A673 (cell line): ENCODE measurements around the gene NADK2. TPM values are rescaled to one million over a fixed set of nuclear protein-coding genes. Genes with fewer than 3 reads are reported as not detected.

ENCODE experiments used
- BruUV-seq: library from RNA; stranded (reverse); fragments of 400-500 nt; replicated peaks from 2 replicates; lab custom pipeline; 2021; lab: Mats Ljungman, UMichigan
- CTCF ChIA-PET: fragments of 300-600 bp; sonication (Branson Sonifier 250); formaldehyde crosslinking; loops from one replicate; lab custom pipeline; 2022; ENCODE audit warnings: antibody characterized with exemption; lab: Charles Lee
- POLR2A ChIA-PET: fragments of 300-600 bp; sonication (Branson Sonifier 250); formaldehyde crosslinking; loops from one replicate; lab custom pipeline; 2022; ENCODE audit warnings: antibody characterized with exemption; ENCODE audit not compliant: low non-redundant PET; lab: Charles Lee
- DNase-seq: peaks from one replicate; pipeline ENCODE4 v3.0.0-alpha.2; 2015; ENCODE audit warnings: low spot score
- H3K27ac ChIP-seq: fragments of 200-600 bp; sonication (generic); 2 replicates; pipeline ENCODE4 v1.5.1; 2016; ENCODE audit warnings: mixed run types, low read depth, mild to moderate bottlenecking, mixed read lengths, antibody characterized with exemption, low read length; ENCODE audit not compliant: poor library complexity, severe bottlenecking
- H3K27me3 ChIP-seq: fragments of 200-600 bp; sonication (generic); replicated peaks from 2 replicates; pipeline ENCODE4 v1.6.1; 2017; ENCODE audit warnings: mixed run types, low read depth, mild to moderate bottlenecking, mixed read lengths, antibody characterized with exemption, low read length; ENCODE audit not compliant: insufficient read depth, poor library complexity
- H3K36me3 ChIP-seq: fragments of 200-600 bp; sonication (generic); 2 replicates; pipeline ENCODE4 v1.6.1; 2016; ENCODE audit warnings: mixed run types, mild to moderate bottlenecking, mixed read lengths, antibody characterized with exemption, low read length; ENCODE audit not compliant: insufficient read depth, poor library complexity, severe bottlenecking
- H3K4me1 ChIP-seq: fragments of 200-600 bp; sonication (generic); 2 replicates; pipeline ENCODE4 v1.6.1; 2017; ENCODE audit warnings: mixed run types, mild to moderate bottlenecking, mixed read lengths, antibody characterized with exemption, low read length; ENCODE audit not compliant: insufficient read depth, poor library complexity, severe bottlenecking
- H3K4me3 ChIP-seq: fragments of 200-600 bp; sonication (generic); 2 replicates; pipeline ENCODE4 v1.5.1; 2016; ENCODE audit warnings: low read depth, mixed run types, mild to moderate bottlenecking, mixed read lengths, low read length; ENCODE audit not compliant: poor library complexity, severe bottlenecking
- H3K9me3 ChIP-seq: fragments of 200-600 bp; sonication (generic); 2 replicates; pipeline ENCODE4 v1.6.1; 2016; ENCODE audit warnings: mixed run types, low read depth, mild to moderate bottlenecking, mixed read lengths, antibody characterized with exemption, low read length; ENCODE audit not compliant: poor library complexity, severe bottlenecking
- EZH2 ChIP-seq: fragments of 200-600 bp; sonication (generic); IDR thresholded peaks from 2 replicates; pipeline ENCODE4 v1.6.1; 2017; ENCODE audit warnings: borderline replicate concordance, low read depth, mild to moderate bottlenecking, mixed read lengths, antibody characterized with exemption, low read length; ENCODE audit not compliant: poor library complexity, severe bottlenecking
- intact Hi-C: fragments of 100-400 bp; cut with micrococcal nuclease; formaldehyde crosslinking; loops from one replicate; pipeline ENCODE4 v1.10.0; 2022; ENCODE audit not compliant: unreplicated experiment
- total RNA-seq: library from RNA; stranded (reverse); gene quantifications from 2 replicates; pipeline ENCODE4 v1.2.3, GENCODE V29; 2021
- TF ChIP-seq, protein P1 (sequence below): fragments of 300-800, 200-600 bp; sonication (generic); conservative IDR thresholded peaks from 2 replicates; pipeline ENCODE4 v1.5.1; 2017; ENCODE audit warnings: low read depth, mild to moderate bottlenecking, antibody characterized with exemption, low read length, moderate library complexity, mixed read lengths

Gene NADK2
- total RNA-seq, 1 experiment from 2014 or later = 31.6 TPM

DNA sequence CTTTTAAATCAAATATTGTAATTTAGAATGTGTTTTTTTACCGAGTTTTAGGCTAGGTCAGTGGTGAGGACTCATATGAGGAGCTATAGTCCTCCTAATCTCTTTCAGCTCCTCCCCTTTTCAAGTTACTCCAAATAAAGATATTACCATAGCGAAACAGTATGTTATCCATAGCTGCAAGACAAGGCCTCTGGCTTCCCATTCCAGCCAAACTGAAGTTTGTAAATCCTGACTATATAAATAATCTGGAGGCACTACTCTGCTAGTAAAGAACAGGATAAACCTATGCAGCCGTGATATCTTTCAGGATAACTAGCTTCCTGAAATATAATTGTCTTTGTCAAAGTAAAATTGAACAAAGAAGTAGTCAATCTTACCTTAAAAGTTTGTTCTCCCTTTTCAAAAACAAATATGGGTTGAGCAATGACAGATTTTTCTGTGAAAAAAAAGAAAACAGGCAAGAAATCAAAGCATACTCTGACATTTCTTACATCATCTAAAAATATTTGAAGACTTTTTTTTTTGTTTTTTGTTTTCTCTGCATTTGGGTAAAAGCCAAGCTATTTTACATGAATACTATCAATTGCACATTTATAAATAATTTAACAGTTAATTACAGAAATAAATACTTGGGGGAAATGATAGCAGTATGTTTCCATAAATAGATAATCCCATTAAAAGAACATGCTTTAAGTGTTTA lies 29.3 kb upstream of the NADK2 start:
- Histone ChIP-seq H3K27me3 (no peaks in the 10 kb centered on the region), H3K9me3 (no peaks in the 10 kb centered on the region), H3K4me3 (no peak overlapping the region), H3K4me1 (peaks cover 24% of the 10 kb centered on the region), H3K36me3 (no peaks in the 10 kb centered on the region), H3K27ac (no peak overlapping the region)
- intact Hi-C loops = no loop called here
- ChIA-PET POLR2A (no interaction called here), CTCF (no interaction called here)
- DNase-seq = no peak
- no peak for TF ChIP-seq EZH2
- TF ChIP-seq, protein P1, sequence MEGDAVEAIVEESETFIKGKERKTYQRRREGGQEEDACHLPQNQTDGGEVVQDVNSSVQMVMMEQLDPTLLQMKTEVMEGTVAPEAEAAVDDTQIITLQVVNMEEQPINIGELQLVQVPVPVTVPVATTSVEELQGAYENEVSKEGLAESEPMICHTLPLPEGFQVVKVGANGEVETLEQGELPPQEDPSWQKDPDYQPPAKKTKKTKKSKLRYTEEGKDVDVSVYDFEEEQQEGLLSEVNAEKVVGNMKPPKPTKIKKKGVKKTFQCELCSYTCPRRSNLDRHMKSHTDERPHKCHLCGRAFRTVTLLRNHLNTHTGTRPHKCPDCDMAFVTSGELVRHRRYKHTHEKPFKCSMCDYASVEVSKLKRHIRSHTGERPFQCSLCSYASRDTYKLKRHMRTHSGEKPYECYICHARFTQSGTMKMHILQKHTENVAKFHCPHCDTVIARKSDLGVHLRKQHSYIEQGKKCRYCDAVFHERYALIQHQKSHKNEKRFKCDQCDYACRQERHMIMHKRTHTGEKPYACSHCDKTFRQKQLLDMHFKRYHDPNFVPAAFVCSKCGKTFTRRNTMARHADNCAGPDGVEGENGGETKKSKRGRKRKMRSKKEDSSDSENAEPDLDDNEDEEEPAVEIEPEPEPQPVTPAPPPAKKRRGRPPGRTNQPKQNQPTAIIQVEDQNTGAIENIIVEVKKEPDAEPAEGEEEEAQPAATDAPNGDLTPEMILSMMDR = no peak
- BruUV-seq = no TSS peak

DNA sequence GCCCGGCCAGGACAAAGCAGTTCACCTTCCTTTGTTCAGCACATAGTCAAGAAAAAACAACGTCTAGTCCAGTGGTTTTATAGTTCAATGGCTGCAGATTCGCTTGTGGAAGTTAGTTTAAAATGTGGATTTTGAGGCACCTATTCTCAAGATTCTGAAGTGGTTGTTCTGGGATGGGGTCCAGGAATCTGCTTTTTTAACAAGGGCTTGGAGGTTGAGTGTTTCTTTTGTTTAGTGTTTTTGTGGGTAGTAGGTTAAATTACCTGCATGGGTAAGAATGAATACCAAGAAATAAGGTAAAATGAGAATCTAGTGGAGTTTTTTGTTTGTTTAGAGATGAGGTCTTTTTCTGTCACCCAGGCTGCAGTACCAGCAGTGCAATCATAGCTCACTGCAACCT lies 28.4 kb upstream of the NADK2 start:
- Histone ChIP-seq H3K27ac (no peak overlapping the region), H3K4me1 (peaks cover 15% of the 10 kb centered on the region), H3K36me3 (no peaks in the 10 kb centered on the region), H3K27me3 (no peaks in the 10 kb centered on the region), H3K4me3 (no peak overlapping the region), H3K9me3 (no peaks in the 10 kb centered on the region)
- ChIA-PET CTCF (interaction anchor here (0.6 kb wide), 1 partner anchor 132 kb away, joined by 3 read pairs; no protein-coding TSS in a partner anchor), POLR2A (no interaction called here)
- BruUV-seq = no TSS peak
- intact Hi-C loops = no loop called here
- no peak for DNase-seq
- TF ChIP-seq EZH2 = no peak
- TF ChIP-seq, protein P1 = no peak

DNA sequence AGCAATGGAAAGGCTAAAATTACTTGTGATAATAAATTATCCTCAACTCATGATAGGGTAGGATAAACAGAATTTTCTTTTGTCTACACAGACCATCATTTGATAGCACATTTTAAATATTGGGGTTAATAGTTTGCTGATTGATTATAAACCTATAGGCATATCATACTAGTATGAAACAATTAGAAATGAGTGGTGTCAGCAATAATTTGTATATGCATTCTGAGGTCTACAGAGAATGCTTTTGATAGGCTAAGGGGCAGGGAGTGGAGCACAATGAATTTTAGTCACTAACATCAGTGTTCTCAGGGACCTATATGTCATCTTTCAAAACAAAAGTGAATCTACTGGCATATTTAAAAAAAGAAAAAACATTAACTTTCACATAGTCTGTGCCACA lies 27.8 kb upstream of the NADK2 start:
- intact Hi-C loops = loop anchor here (5.0 to 10.0 kb wide), 2 partner anchors 235 to 423 kb away; no protein-coding TSS in a partner anchor
- no peaks in the 10 kb centered on the region for H3K9me3 ChIP-seq
- ChIA-PET POLR2A (no interaction called here), CTCF (no interaction called here)
- TF ChIP-seq, protein P1 = no peak
- no peak for TF ChIP-seq EZH2
- no peak overlapping the region for H3K4me3 ChIP-seq
- H3K4me1 ChIP-seq = peaks cover 8% of the 10 kb centered on the region
- no peaks in the 10 kb centered on the region for H3K27me3 ChIP-seq
- H3K36me3 ChIP-seq = no peaks in the 10 kb centered on the region
- no TSS peak for BruUV-seq
- no peak for DNase-seq
- H3K27ac ChIP-seq = no peak overlapping the region
